Activated T-helper 17 cell treated with anti-CD3 and anti-CD28 coated beads, Interleukin-2, amount 50 U/mL, for 72 hours (primary cell): ENCODE results near the gene GNPNAT1. TPM values are rescaled to one million over a fixed set of nuclear protein-coding genes. Genes with fewer than 3 reads are reported as not detected.
A peak's percentile ranks its signal among the peaks of the same experiment; 100 is the strongest.
"Not testable (repeated sequence)": the region's sequence is repeated elsewhere in the genome, so short reads cannot be mapped to it uniquely, and the experiment has no call there.

Experiments used
- ATAC-seq: fragments of 150-1000 bp; cut with Tn5 transposase; replicated peaks from 2 replicates; pipeline ENCODE4 v1.10.0; 2021; ENCODE audit warnings: mild to moderate bottlenecking, moderate library complexity
- H3K27ac Mint-ChIP-seq: one replicate; pipeline ENCODE4 v1.8.0; 2022; ENCODE audit warnings: mixed read lengths
- H3K27me3 Mint-ChIP-seq: one replicate; pipeline ENCODE4 v1.8.0; 2022; ENCODE audit warnings: mixed read lengths
- H3K36me3 Mint-ChIP-seq: one replicate; pipeline ENCODE4 v1.8.0; 2022; ENCODE audit warnings: low read depth, mild to moderate bottlenecking, mixed read lengths
- H3K4me1 Mint-ChIP-seq: one replicate; pipeline ENCODE4 v1.8.0; 2022; ENCODE audit warnings: mixed read lengths
- H3K4me3 Mint-ChIP-seq: one replicate; pipeline ENCODE4 v1.8.0; 2022; ENCODE audit warnings: mild to moderate bottlenecking, mixed read lengths
- H3K9me3 Mint-ChIP-seq: one replicate; pipeline ENCODE4 v1.8.0; 2022; ENCODE audit warnings: mixed read lengths
- total RNA-seq, 2 donors: library from RNA; stranded (reverse); gene quantifications; one replicate each; pipeline ENCODE4 v1.2.3, GENCODE V29; 2022

GNPNAT1 gene
- total RNA-seq, 2 donors from 2014 or later: 18.7 to 38.7 TPM

DNA sequence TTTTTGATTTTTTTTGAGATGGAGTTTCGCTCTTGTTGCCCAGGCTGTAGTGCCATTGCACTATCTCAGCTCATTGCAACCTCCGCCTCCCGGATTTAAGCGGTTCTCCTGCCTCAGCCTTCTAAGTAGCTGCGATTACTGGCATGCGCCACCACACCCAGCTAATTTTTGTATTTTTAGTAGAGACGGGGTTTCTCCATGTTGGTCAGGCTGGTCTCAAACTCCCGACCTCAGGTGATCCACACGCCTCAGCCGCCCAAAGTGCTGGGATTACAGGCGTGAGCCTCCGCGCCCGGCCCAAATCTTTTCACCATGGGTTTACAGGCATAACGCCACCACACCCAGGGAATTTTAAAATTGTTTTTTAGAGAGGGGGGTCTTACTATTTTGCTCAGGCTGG is 62.4 kb downstream of the GNPNAT1 start:
- Mint-ChIP-seq H3K4me3 (peak overlapping the region; percentile 92), H3K36me3 (peaks cover 71% of the 10 kb centered on the region), H3K27ac (peak overlapping the region; percentile 14), H3K4me1 (peaks cover 15% of the 10 kb centered on the region)
- not testable (repeated sequence) for H3K27me3 Mint-ChIP-seq, H3K9me3 Mint-ChIP-seq, ATAC-seq

- Mint-ChIP-seq H3K36me3 (peaks cover 73% of the 10 kb centered on the region), H3K4me1 (peaks cover 10% of the 10 kb centered on the region)
- not testable (repeated sequence) for H3K4me3 Mint-ChIP-seq, H3K27me3 Mint-ChIP-seq, ATAC-seq, H3K27ac Mint-ChIP-seq, H3K9me3 Mint-ChIP-seq
These were observed 63.9 kb downstream of the GNPNAT1 start for GRCh38 chr14:52727509-52727908.

Other genes with a start within 250 kb of the GNPNAT1 start
- gene TXNDC16, start 239.1 kb downstream of the GNPNAT1 start, total RNA-seq: 1 to 10 TPM; 5.6 to 7.7 TPM
- under 1 TPM; 0.26 to 0.35 TPM for gene GPR137C, start 238.8 kb downstream of the GNPNAT1 start, total RNA-seq
- 100 to 1,000 TPM; 220 to 329 TPM for gene ERO1A, start 96.0 kb downstream of the GNPNAT1 start, total RNA-seq
- gene PSMC6, start 84.4 kb downstream of the GNPNAT1 start, total RNA-seq: 100 to 1,000 TPM in 1 of 2 donors, 10 to 100 TPM in 1; 90.0 to 122 TPM
- gene STYX, start 61.4 kb downstream of the GNPNAT1 start, total RNA-seq: 10 to 100 TPM; 13.4 to 14.0 TPM
- 1 to 10 TPM; 1.3 to 5.0 TPM for gene FERMT2, start 159.4 kb upstream of the GNPNAT1 start, total RNA-seq